Measurements from ENCODE around the gene AOPEP. TPM values are rescaled to one million over a fixed set of nuclear protein-coding genes. Genes with fewer than 3 reads are reported as not detected.

Gene AOPEP
- total RNA-seq, 5 donors from 2014 or later (not counting 1 experiment from before 2014, with no cell fraction given), result 10.4 to 14.8 (median 11.3) TPM

DNA sequence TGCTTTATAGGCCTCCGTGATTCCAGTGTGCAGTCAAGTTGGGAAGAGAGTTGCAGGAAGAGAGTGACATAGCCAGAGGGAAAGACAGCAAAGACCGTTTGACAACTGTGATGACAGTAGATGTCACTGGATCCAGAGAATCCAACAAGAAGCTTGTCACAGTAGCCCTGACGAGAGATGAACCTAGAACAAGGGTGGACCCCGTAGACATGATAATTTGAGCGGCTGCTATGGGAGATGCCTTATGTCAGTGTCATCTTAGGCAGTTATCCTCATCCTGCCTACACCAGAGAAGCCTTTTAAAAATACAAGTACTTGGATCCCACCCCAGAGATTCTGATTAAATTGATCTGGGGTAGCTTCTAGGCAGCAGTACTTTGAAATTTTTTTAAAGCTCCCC lies 125.4 kb downstream of the AOPEP start:
- Mint-ChIP-seq H3K27me3 (no peaks in the 10 kb centered on the region), H3K9me3 (no peaks in the 10 kb centered on the region), H3K4me1 (peaks cover 0 to 7% (median 5%) of the 10 kb centered on the region in 3 donors), H3K36me3 (peaks cover 18% of the 10 kb centered on the region), H3K27ac (no peak overlapping the region), H3K4me3 (no peak overlapping the region)
- no peaks in the 10 kb centered on the region for H3K9me3 ChIP-seq
- ChIA-PET CTCF (no interaction called here), POLR2A (interaction anchor here in 1 of 2 donors (0.6 kb wide), 1 partner anchor 1018 kb away, joined by 4 read pairs; no protein-coding TSS in a partner anchor)
- 92% methylated on average over 2 of the region's 5 CpGs for WGBS (ENCODE audit: insufficient coverage)
- no peak for DNase-seq
- ATAC-seq (replicated peaks in 1 of 4), result no peak
- no peaks in the 10 kb centered on the region for H3K4me1 ChIP-seq (ENCODE audit: control insufficient read depth in 1 of 2, extremely low read depth in 1 of 2, insufficient read depth in 2 of 2, low read length in 2 of 2)
- H3K4me3 ChIP-seq (ENCODE audit: control insufficient read depth in 1 of 2, extremely low read depth in 1 of 2, low read length in 1 of 2), result no peak overlapping the region
- H3K27me3 ChIP-seq (replicated peaks in 1 of 2; ENCODE audit: control insufficient read depth in 2 of 2, extremely low read depth in 1 of 2, insufficient read depth in 2 of 2, low read length in 1 of 2), result no peaks in the 10 kb centered on the region
- H3K27ac ChIP-seq (ENCODE audit: low read length), result no peak overlapping the region
- no peaks in the 10 kb centered on the region for H3K36me3 ChIP-seq (ENCODE audit: control insufficient read depth in 2 of 2, extremely low read depth in 1 of 2, insufficient read depth in 1 of 2, low read length in 1 of 2)

DNA sequence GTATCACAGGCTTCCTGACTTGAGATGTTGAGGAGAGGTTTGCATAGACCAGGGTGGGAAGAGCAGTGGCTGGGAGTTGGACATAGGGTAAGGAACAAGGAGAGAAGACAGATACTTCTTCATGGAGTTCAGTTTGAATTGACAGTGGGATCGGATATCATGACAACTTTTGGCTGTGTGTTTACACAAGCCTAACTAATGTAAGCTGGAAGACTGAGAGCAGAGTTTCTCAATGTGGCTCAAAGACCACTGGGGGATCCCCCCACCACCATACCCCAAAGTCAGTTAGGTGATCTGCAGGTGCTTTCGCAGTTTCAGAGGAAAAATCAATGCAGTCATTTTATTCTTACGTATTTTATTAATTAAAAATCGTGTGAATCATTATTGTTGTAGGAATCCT lies 125.9 kb downstream of the AOPEP start:
- Mint-ChIP-seq H3K4me3 (no peak overlapping the region), H3K27me3 (no peaks in the 10 kb centered on the region), H3K9me3 (no peaks in the 10 kb centered on the region), H3K36me3 (peaks cover 13% of the 10 kb centered on the region), H3K27ac (no peak overlapping the region), H3K4me1 (peaks cover 0 to 2% (median under 1%) of the 10 kb centered on the region in 3 donors)
- no peak for DNase-seq
- Histone ChIP-seq H3K36me3 (ENCODE audit: control insufficient read depth in 2 of 2, extremely low read depth in 1 of 2, insufficient read depth in 1 of 2, low read length in 1 of 2) (no peaks in the 10 kb centered on the region), H3K4me1 (ENCODE audit: control insufficient read depth in 1 of 2, extremely low read depth in 1 of 2, insufficient read depth in 2 of 2, low read length in 2 of 2) (no peaks in the 10 kb centered on the region), H3K27ac (ENCODE audit: low read length) (no peak overlapping the region), H3K9me3 (no peaks in the 10 kb centered on the region), H3K27me3 (replicated peaks in 1 of 2; ENCODE audit: control insufficient read depth in 2 of 2, extremely low read depth in 1 of 2, insufficient read depth in 2 of 2, low read length in 1 of 2) (no peaks in the 10 kb centered on the region), H3K4me3 (ENCODE audit: control insufficient read depth in 1 of 2, extremely low read depth in 1 of 2, low read length in 1 of 2) (no peak overlapping the region)
- no peak for ATAC-seq (replicated peaks in 1 of 4)
- ChIA-PET CTCF (no interaction called here), POLR2A (interaction anchor here in 1 of 2 donors (0.6 kb wide), 1 partner anchor 1018 kb away, joined by 4 read pairs; no protein-coding TSS in a partner anchor)
- no CpG with 5 or more reads among the region's 4 CpGs for WGBS (ENCODE audit: insufficient coverage)

DNA sequence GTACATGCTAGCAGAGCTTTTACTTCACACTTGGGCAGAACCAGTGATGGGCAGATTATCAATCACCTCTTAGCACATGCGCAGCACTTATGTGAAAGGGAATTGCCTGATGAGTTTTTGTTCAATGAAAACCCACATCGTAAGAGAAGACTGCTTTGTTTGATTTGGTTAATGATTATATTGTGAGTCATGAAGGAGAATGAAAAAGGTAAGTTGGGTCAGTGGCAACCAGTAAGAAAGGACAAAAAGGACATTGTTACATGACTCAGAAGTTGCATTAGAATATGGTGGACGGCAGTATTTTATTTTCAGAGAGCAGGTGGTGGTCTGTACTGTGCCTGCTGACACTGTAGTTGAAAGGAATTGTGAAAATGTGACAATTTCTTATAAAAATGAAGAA lies 127.4 kb downstream of the AOPEP start:
- Mint-ChIP-seq H3K27ac (no peak overlapping the region), H3K9me3 (peaks cover 2 to 5% (median 4%) of the 10 kb centered on the region in 3 donors), H3K27me3 (no peaks in the 10 kb centered on the region), H3K36me3 (peaks cover 17% of the 10 kb centered on the region), H3K4me1 (no peaks in the 10 kb centered on the region), H3K4me3 (no peak overlapping the region)
- DNase-seq (no peak), ATAC-seq (replicated peaks in 1 of 4) (no peak)
- POLR2A ChIA-PET, result no interaction called here
- 100% methylated on average over 2 of the region's 3 CpGs for WGBS (ENCODE audit: insufficient coverage)
- Histone ChIP-seq H3K27ac (ENCODE audit: low read length) (no peak overlapping the region), H3K27me3 (replicated peaks in 1 of 2; ENCODE audit: control insufficient read depth in 2 of 2, extremely low read depth in 1 of 2, insufficient read depth in 2 of 2, low read length in 1 of 2) (no peaks in the 10 kb centered on the region), H3K4me3 (ENCODE audit: control insufficient read depth in 1 of 2, extremely low read depth in 1 of 2, low read length in 1 of 2) (no peak overlapping the region), H3K36me3 (ENCODE audit: control insufficient read depth in 2 of 2, extremely low read depth in 1 of 2, insufficient read depth in 1 of 2, low read length in 1 of 2) (no peaks in the 10 kb centered on the region), H3K9me3 (no peaks in the 10 kb centered on the region), H3K4me1 (ENCODE audit: control insufficient read depth in 1 of 2, extremely low read depth in 1 of 2, insufficient read depth in 2 of 2, low read length in 2 of 2) (no peaks in the 10 kb centered on the region)
- CTCF ChIA-PET, result interaction anchor here in 1 of 2 donors (0.7 kb wide), 1 partner anchor 64 kb away, joined by 3 read pairs; no protein-coding TSS in a partner anchor

DNA sequence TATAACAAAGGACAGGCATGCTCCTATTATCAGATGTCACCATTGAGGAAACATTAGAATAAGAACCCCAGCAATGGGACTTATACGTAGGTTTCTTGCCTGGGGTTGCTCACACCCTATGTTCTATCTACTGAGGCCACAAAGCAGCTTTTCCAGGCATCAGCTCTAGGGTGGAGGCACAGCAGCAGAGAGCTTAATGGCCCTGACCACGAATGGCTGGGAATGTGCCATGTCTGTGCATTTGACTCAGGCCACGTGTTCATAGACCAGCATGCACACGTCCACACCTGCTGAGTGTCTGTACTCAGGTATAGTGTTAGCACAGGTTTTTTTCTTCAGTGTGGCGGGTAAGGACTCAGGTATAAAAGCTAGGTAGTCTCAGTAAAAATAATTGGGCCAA lies 129.4 kb downstream of the AOPEP start:
- 96% methylated on average over 2 of the region's 5 CpGs for WGBS (ENCODE audit: insufficient coverage)
- Mint-ChIP-seq H3K27ac (no peak overlapping the region), H3K36me3 (peaks cover 10% of the 10 kb centered on the region), H3K9me3 (peaks cover 2 to 5% (median 4%) of the 10 kb centered on the region in 3 donors), H3K4me3 (no peak overlapping the region), H3K4me1 (peaks cover 15 to 19% (median 17%) of the 10 kb centered on the region in 3 donors), H3K27me3 (no peaks in the 10 kb centered on the region)
- Histone ChIP-seq H3K27ac (ENCODE audit: low read length) (no peak overlapping the region), H3K4me1 (ENCODE audit: control insufficient read depth in 1 of 2, extremely low read depth in 1 of 2, insufficient read depth in 2 of 2, low read length in 2 of 2) (peaks cover 3 to 12% of the 10 kb centered on the region in 2 experiments), H3K4me3 (ENCODE audit: control insufficient read depth in 1 of 2, extremely low read depth in 1 of 2, low read length in 1 of 2) (no peak overlapping the region), H3K27me3 (replicated peaks in 1 of 2; ENCODE audit: control insufficient read depth in 2 of 2, extremely low read depth in 1 of 2, insufficient read depth in 2 of 2, low read length in 1 of 2) (no peaks in the 10 kb centered on the region), H3K36me3 (ENCODE audit: control insufficient read depth in 2 of 2, extremely low read depth in 1 of 2, insufficient read depth in 1 of 2, low read length in 1 of 2) (no peaks in the 10 kb centered on the region), H3K9me3 (no peaks in the 10 kb centered on the region)
- ATAC-seq (replicated peaks in 1 of 4) (no peak), DNase-seq (no peak)
- ChIA-PET POLR2A (no interaction called here), CTCF (interaction anchor here (0.7 kb wide), 2 partner anchors 207 to 272 kb away, joined by 4 to 12 read pairs; no protein-coding TSS in a partner anchor)

DNA sequence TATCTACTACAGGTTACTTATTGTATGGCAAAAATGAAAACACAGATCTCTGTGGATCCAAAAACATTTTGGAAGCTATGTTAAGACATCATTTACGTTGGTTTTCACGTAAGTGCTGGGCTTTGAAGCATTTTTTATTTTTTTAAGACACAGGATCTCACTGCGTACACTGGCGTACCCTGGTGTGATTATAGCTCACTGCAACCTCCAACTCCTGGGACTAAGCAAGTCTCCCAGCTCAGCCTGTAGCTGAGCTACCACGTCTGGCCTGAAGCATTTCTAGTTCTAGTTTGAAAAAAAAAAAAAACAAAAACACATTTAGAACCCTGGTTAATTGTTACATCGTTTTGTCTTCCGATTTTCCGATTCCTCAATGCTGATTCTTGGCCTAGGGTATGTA lies 131.3 kb downstream of the AOPEP start:
- Mint-ChIP-seq H3K36me3 (peaks cover 5% of the 10 kb centered on the region), H3K4me1 (peaks cover 34 to 38% (median 36%) of the 10 kb centered on the region in 3 donors), H3K9me3 (peaks cover 2 to 5% (median 4%) of the 10 kb centered on the region in 3 donors), H3K4me3 (no peak overlapping the region), H3K27ac (no peak overlapping the region), H3K27me3 (no peaks in the 10 kb centered on the region)
- ChIA-PET POLR2A (no interaction called here), CTCF (interaction anchor here (0.6 to 1.1 kb wide), 2 partner anchors 158 to 189 kb away, joined by 3 to 6 read pairs; no protein-coding TSS in a partner anchor)
- no peak overlapping the region for H3K27ac ChIP-seq (ENCODE audit: low read length)
- H3K4me3 ChIP-seq (ENCODE audit: control insufficient read depth in 1 of 2, extremely low read depth in 1 of 2, low read length in 1 of 2), result no peak overlapping the region
- WGBS (ENCODE audit: insufficient coverage), result 100% methylated on average over 7 of the region's 8 CpGs
- no peak for ATAC-seq (replicated peaks in 1 of 4)
- no peaks in the 10 kb centered on the region for H3K9me3 ChIP-seq
- H3K4me1 ChIP-seq (ENCODE audit: control insufficient read depth in 1 of 2, extremely low read depth in 1 of 2, insufficient read depth in 2 of 2, low read length in 2 of 2), result peaks cover 14 to 29% of the 10 kb centered on the region in 2 experiments
- H3K27me3 ChIP-seq (replicated peaks in 1 of 2; ENCODE audit: control insufficient read depth in 2 of 2, extremely low read depth in 1 of 2, insufficient read depth in 2 of 2, low read length in 1 of 2), result no peaks in the 10 kb centered on the region
- DNase-seq, result no peak
- no peaks in the 10 kb centered on the region for H3K36me3 ChIP-seq (ENCODE audit: control insufficient read depth in 2 of 2, extremely low read depth in 1 of 2, insufficient read depth in 1 of 2, low read length in 1 of 2)

DNA sequence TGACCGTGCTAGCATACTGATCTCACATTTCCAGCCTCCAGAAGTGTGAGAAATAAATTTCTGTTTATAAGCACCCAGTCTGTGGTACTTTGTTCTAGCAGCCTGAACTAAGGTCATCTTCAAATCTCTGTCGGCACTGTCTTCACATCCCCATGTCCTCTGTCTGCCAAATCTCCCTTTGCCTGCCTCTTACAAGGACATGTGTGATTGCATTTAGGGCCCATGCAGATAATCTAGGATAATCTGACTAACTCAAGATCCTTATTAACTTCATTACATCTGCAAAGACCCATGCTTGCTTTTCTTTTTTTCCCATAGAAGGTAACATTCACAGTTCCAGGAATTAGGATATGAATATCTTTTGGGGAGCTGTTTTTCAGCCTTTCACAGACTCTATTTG lies 132.7 kb downstream of the AOPEP start:
- no peak overlapping the region for H3K4me3 Mint-ChIP-seq
- peaks cover 43 to 48% (median 45%) of the 10 kb centered on the region in 3 donors for H3K4me1 Mint-ChIP-seq

More for the DNA sequence above, 132.7 kb downstream of the AOPEP start:
- Histone ChIP-seq H3K27me3 (replicated peaks in 1 of 2; ENCODE audit: control insufficient read depth in 2 of 2, extremely low read depth in 1 of 2, insufficient read depth in 2 of 2, low read length in 1 of 2) (no peaks in the 10 kb centered on the region), H3K36me3 (ENCODE audit: control insufficient read depth in 2 of 2, extremely low read depth in 1 of 2, insufficient read depth in 1 of 2, low read length in 1 of 2) (no peaks in the 10 kb centered on the region), H3K4me1 (ENCODE audit: control insufficient read depth in 1 of 2, extremely low read depth in 1 of 2, insufficient read depth in 2 of 2, low read length in 2 of 2) (peaks cover 14 to 29% of the 10 kb centered on the region in 2 experiments), H3K4me3 (ENCODE audit: control insufficient read depth in 1 of 2, extremely low read depth in 1 of 2, low read length in 1 of 2) (no peak overlapping the region), H3K9me3 (no peaks in the 10 kb centered on the region), H3K27ac (ENCODE audit: low read length) (no peak overlapping the region)
- 86% methylated on average over 2 of the region's 2 CpGs for WGBS (ENCODE audit: insufficient coverage)
- no peak for ATAC-seq (replicated peaks in 1 of 4)
- no peak overlapping the region for H3K27ac Mint-ChIP-seq
- no peak for DNase-seq
- H3K27me3 Mint-ChIP-seq, result no peaks in the 10 kb centered on the region
- peaks cover 2 to 5% (median 4%) of the 10 kb centered on the region in 3 donors for H3K9me3 Mint-ChIP-seq
- ChIA-PET POLR2A (interaction anchor here in 1 of 2 donors (0.6 kb wide), 1 partner anchor 1523 kb away, joined by 5 read pairs; no protein-coding TSS in a partner anchor), CTCF (no interaction called here)
- H3K36me3 Mint-ChIP-seq, result peaks cover 5% of the 10 kb centered on the region

All from T-cell (primary cell).